Osteoblast (primary cell): ENCODE data around the gene GRM4. TPM values are rescaled to one million over a fixed set of nuclear protein-coding genes. Genes with fewer than 3 reads are reported as not detected.

Source experiments
- DNase-seq: peaks from one replicate; pipeline ENCODE4 v3.0.0; 2011; ENCODE audit warnings: low spot score, mixed read lengths; ENCODE audit not compliant: insufficient read length; ENCODE audit errors: missing footprints
- H2AFZ ChIP-seq: 2 replicates; pipeline ENCODE4 v1.6.0; 2011; ENCODE audit warnings: mild to moderate bottlenecking, low read length
- H3K27ac ChIP-seq: 2 replicates; pipeline ENCODE4 v1.5.1; 2011; ENCODE audit warnings: mild to moderate bottlenecking, low read depth, low read length, moderate library complexity
- H3K27me3 ChIP-seq: 2 replicates; pipeline ENCODE4 v1.6.0; 2012; ENCODE audit warnings: mild to moderate bottlenecking, control low read depth, inconsistent platforms, low read length, moderate library complexity; ENCODE audit not compliant: insufficient read depth
- H3K36me3 ChIP-seq: 2 replicates; pipeline ENCODE4 v1.5.1; 2011; ENCODE audit warnings: mild to moderate bottlenecking, low read length, control low read depth, moderate library complexity; ENCODE audit not compliant: insufficient read depth
- H3K4me1 ChIP-seq: 2 replicates; pipeline ENCODE4 v1.5.1; 2011; ENCODE audit warnings: mild to moderate bottlenecking, low read length, control low read depth, moderate library complexity; ENCODE audit not compliant: insufficient read depth
- H3K4me2 ChIP-seq: 2 replicates; pipeline ENCODE4 v1.6.0; 2011; ENCODE audit warnings: mild to moderate bottlenecking, low read length; ENCODE audit not compliant: insufficient read depth
- H3K4me3 ChIP-seq: fragments of 200-600 bp; sonication (generic); 3 replicates; pipeline ENCODE4 v1.5.1; 2012; ENCODE audit warnings: mild to moderate bottlenecking, low read length, inconsistent platforms; ENCODE audit not compliant: insufficient read depth
- H3K79me2 ChIP-seq: 2 replicates; pipeline ENCODE4 v1.6.0; 2012; ENCODE audit warnings: mild to moderate bottlenecking, low read length, control low read depth, inconsistent platforms; ENCODE audit not compliant: insufficient read depth
- H3K9me3 ChIP-seq: 2 replicates; pipeline ENCODE4 v1.5.1; 2011; ENCODE audit warnings: low read depth, low read length, control low read depth
- H4K20me1 ChIP-seq: 2 replicates; pipeline ENCODE4 v1.6.0; 2012; ENCODE audit warnings: mild to moderate bottlenecking, low read length, control low read depth; ENCODE audit not compliant: insufficient read depth
- CTCF ChIP-seq: IDR thresholded peaks from 2 replicates; pipeline ENCODE4 v1.5.1; 2011; ENCODE audit warnings: mild to moderate bottlenecking, low read depth, low read length, moderate library complexity; ENCODE audit errors: extremely low read depth
- total RNA-seq: library from RNA; depleted of rRNA; stranded (reverse); fragments of >200 nt; gene quantifications from 2 replicates; pipeline ENCODE4 v1.2.3, GENCODE V29; 2012

The GRM4 gene
- total RNA-seq, 1 donor = 0.36 TPM

- DNase-seq = peak; percentile 57
- no peak overlapping the region for H3K4me3 ChIP-seq
- no peaks in the 10 kb centered on the region for H3K79me2 ChIP-seq
- H4K20me1 ChIP-seq = no peaks in the 10 kb centered on the region
- H3K27me3 ChIP-seq = peaks cover 10% of the 10 kb centered on the region
- no peak overlapping the region for H3K27ac ChIP-seq
- no peaks in the 10 kb centered on the region for H3K36me3 ChIP-seq
- no peak overlapping the region for H3K4me2 ChIP-seq
- H3K4me1 ChIP-seq = no peaks in the 10 kb centered on the region
- no peak for TF ChIP-seq CTCF
- no peaks in the 10 kb centered on the region for H3K9me3 ChIP-seq
- no peak overlapping the region for H2AFZ ChIP-seq
Observed at GRCh38 chr6:34021554-34022190, 124.2 kb downstream of the GRM4 start.

GRCh38 chr6:34020807-34021553 lies 124.9 kb downstream of the GRM4 start:
- no peak overlapping the region for H3K4me3 ChIP-seq

GRCh38 chr6:34020278-34020677 lies 125.6 kb downstream of the GRM4 start:
- H4K20me1 ChIP-seq = no peaks in the 10 kb centered on the region
- no peaks in the 10 kb centered on the region for H3K9me3 ChIP-seq
- no peak for TF ChIP-seq CTCF
- no peak overlapping the region for H2AFZ ChIP-seq
- H3K4me1 ChIP-seq = no peaks in the 10 kb centered on the region
- H3K27ac ChIP-seq = no peak overlapping the region
- no peak overlapping the region for H3K4me3 ChIP-seq
- H3K79me2 ChIP-seq = no peaks in the 10 kb centered on the region
- DNase-seq = peak; percentile 83
- no peak overlapping the region for H3K4me2 ChIP-seq
- no peaks in the 10 kb centered on the region for H3K36me3 ChIP-seq
- peaks cover 10% of the 10 kb centered on the region for H3K27me3 ChIP-seq

More at GRCh38 chr6:34020807-34021553, 124.9 kb downstream of the GRM4 start:
- Histone ChIP-seq H3K27ac (no peak overlapping the region), H3K9me3 (no peaks in the 10 kb centered on the region), H3K79me2 (no peaks in the 10 kb centered on the region), H3K4me2 (no peak overlapping the region), H3K27me3 (peaks cover 10% of the 10 kb centered on the region), H2AFZ (no peak overlapping the region), H3K36me3 (no peaks in the 10 kb centered on the region), H4K20me1 (no peaks in the 10 kb centered on the region), H3K4me1 (no peaks in the 10 kb centered on the region)
- peak; percentile 77 for DNase-seq
- no peak for TF ChIP-seq CTCF

GRCh38 chr6:34018961-34019606 lies 126.8 kb downstream of the GRM4 start:
- Histone ChIP-seq H3K4me1 (no peaks in the 10 kb centered on the region), H3K36me3 (no peaks in the 10 kb centered on the region), H4K20me1 (no peaks in the 10 kb centered on the region), H2AFZ (no peak overlapping the region), H3K9me3 (no peaks in the 10 kb centered on the region), H3K27ac (no peak overlapping the region), H3K4me3 (no peak overlapping the region), H3K79me2 (no peaks in the 10 kb centered on the region), H3K27me3 (peaks cover 10% of the 10 kb centered on the region), H3K4me2 (no peak overlapping the region)
- peak; percentile 67 for DNase-seq
- TF ChIP-seq CTCF = no peak
